ENCODE measurements around the gene SLFN12L.
"Not testable (repeated sequence)": the region's sequence is repeated elsewhere in the genome, so short reads cannot be mapped to it uniquely, and the experiment has no call there.

GRCh38 chr17:35563181-35563580, 25.7 kb upstream of the SLFN12L start:
- not testable (repeated sequence) for TF ChIP-seq POLR2A, CTCF (IDR thresholded peaks at IDR 0.05)
